NOMO-1 (cell line): ENCODE results near the gene RGS19.

Source experiments
- DNase-seq, 2 experiments: peaks; one replicate each; lab custom pipeline; 2025; ENCODE audit not compliant: unreplicated experiment in 2 of 2; lab: John Stamatoyannopoulos, UW

The RGS19 gene

DNA sequence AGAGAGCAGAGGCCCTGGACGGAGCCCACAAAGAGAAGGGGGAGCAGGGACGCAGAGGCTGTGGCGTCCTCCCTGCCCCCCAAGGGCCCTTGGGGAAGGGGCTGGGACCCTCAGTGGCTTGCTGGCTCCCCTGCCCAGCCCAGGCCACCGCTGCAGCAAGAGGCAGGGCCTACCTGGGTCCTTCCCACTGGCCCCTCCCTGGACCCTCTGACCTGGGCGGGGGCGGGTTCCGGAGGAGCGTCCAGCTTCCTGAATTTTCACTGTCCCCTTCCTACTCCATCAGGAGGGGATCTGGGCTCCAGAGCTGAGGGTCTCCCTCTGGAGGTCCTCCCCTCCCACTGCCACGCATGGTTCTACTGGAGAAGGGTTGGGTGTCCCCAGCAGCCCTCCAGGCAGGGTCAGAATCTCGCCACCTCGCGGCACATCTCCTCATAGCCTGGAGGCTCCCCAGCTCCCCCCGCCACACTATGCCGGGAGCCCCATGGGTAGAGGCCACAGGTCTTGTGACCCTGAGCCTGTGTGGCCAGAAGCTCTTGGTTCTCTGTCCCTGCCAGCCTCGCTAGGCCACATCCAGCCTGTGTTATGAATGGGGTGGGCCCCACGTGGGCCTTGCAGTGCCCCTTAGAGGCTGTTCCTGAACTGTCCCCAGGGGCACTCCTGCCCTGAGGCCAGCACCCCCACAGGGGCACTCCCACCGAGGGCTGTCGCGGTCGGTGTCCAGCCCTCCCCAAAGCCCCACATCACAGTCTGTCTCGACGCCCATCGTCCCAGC lies 28.9 kb downstream of the RGS19 start:
- no peak for DNase-seq

DNA sequence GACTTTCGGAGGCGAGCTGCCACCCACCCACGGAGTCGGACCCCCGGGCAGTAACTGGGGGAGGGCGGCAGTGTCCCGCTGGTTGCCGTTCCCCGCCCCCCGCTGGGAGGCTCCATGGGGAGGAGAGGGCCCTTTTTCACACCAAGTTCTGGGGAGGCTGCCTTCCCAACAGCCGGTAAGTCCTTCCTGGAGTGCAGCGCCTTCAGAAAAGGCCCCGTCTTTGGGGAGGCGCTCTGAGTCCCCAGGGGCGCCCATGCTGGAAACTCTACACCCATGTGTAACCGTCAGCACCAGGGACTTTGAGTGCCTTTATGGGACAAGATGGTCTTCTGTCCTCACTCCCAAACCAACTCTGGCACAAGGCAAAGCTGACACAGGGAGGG lies 29.4 kb downstream of the RGS19 start:
- DNase-seq = no peak

DNA sequence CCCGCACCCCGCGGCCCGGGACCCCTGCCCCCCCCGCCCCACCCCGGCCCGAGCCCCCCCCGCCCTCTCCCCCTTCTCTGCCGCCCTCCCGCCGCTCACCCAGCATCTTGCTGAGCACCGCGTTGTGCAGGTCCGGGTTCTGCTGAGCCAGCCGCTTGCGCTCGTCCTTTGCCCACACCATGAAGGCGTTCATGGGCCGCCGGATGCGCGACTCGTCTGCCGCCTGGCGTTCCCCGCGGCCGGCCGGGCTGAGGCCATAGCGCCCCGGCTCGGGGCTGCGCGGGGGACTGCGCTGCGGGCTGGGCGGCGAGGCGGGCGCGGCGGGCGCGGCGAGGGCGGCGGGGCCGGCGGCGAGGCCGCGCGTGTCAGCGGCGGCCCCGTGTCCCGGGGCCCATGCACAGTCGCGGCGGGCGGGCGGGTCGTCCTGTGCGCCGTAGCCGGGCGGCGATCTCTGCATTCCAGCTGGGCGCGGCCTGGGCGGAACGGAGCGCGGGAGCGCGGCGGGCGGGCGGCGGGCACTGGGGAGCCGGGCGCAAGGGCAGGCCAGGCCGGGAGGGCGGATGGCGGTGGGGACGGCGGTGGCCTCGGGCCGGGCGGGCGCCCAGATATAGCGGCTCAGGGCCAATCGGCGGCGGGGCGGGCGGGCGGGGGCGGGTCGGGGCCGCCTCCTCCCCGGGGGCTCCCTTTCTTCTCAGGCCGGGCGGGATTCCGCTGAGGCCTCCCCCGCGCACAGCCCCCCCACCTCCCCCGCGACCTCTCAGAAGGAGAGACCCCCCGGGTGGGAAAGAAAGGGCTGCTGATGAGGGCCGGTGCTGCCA lies 30.0 kb downstream of the RGS19 start, which contains the start of gene SOX18:
TSS of gene SOX18 (minus strand) at position 580 of the 818 bp plus-strand sequence. CDS start at position 457, 123 bp downstream.
- DNase-seq = peak; percentile 32 to 34

DNA sequence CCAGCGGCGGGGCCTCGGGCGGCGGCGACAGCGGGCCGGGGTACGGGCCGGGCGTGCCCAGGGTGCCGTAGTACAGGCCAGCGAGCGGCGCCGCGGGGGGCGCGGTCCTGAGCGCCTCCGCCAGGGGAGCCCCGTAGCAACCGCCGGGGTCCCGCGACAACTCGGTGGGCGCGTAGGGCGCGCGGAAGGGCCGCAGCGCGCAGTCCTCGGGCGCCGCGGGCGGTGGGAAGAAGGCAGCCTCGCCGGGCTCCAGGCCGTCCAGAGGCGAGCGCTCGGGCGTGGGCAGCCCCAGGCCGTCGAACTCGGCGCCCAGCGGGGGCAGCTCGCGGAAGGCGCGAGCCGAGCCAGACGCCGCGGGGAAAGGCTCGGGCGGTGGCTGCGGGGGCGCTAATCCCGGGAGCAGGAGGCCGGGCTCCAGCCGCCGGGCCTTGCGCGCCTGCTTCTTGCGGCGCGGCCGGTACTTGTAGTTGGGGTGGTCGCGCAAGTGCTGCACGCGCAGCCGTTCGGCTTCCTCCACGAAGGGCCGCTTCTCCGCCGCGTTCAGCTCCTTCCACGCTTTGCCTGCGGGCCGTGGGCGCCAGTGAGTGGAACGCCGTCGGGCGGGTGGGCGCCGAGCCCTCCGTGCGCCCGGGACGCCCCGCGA lies 30.8 kb downstream of the RGS19 start:
- no peak for DNase-seq

DNA sequence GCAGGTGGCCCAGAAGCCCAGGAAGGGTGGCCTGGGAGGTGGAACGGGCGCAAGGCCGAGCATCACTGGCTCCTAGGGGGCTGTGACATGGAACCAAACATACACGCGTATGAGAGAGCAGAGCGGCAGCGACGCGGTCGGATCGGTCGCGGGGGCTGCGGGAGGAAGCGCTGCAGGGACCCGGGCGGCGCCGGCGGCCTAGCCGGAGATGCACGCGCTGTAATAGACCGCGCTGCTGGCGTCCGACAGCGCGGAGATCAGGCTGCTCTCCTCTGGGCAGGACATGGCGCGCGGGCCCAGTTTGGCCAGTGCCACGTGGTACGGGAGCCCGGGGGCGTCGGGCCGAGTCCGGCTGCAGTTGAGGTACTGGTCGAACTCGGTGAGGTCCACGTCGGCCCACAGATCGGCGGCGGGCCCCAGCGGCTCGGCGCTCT lies 31.3 kb downstream of the RGS19 start:
- no peak for DNase-seq

DNA sequence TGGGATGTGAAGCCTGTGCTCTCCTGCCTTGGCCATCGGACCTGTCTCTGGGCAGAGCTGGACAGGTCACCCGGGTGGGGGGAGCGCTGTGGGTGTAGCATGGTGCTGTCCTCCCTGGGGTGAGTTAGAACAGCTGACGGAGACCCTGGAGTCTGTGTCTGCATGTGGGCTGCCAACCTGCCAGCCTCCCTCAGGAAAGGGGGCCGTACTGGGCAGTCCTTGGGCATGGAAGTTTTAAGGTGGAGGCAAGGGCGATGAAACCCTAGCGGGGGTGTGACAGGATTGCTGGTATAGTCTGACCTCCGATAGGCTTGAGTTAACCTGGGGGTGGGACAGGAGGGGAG lies 32.3 kb downstream of the RGS19 start:
- no peak for DNase-seq

DNA sequence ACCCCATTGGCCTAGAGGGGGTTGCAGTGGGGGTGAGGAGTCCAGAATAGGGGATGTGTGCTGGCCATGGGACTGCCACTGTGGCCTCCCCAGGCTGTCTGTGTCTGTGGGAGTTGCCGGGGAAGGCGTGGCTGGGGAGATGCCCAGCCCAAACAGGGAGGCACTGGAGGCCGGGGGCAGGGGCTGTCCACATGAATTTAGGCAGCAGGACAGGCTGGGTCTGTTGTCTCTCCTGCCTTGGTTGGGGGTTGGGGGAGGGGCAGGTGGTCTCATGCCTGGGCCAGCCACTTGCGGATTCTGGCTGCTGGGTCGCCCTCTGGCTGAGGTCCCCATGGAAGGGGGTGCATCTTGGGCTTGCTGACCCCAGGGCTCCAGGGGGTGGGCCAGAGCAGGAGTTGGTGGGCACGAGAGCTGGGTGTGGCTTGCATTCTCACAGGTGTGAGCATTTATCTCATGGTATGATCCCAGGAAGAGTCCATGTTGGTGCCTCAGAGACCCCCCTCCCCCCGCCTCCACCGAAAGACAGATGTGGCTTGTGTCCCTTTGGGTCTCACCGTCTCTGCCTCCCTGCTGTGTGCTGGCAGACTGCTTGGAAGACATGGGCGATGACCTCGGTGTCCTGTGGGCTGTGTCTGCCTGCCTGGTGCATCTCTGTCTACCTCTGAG lies 33.8 kb downstream of the RGS19 start:
- no peak for DNase-seq

DNA sequence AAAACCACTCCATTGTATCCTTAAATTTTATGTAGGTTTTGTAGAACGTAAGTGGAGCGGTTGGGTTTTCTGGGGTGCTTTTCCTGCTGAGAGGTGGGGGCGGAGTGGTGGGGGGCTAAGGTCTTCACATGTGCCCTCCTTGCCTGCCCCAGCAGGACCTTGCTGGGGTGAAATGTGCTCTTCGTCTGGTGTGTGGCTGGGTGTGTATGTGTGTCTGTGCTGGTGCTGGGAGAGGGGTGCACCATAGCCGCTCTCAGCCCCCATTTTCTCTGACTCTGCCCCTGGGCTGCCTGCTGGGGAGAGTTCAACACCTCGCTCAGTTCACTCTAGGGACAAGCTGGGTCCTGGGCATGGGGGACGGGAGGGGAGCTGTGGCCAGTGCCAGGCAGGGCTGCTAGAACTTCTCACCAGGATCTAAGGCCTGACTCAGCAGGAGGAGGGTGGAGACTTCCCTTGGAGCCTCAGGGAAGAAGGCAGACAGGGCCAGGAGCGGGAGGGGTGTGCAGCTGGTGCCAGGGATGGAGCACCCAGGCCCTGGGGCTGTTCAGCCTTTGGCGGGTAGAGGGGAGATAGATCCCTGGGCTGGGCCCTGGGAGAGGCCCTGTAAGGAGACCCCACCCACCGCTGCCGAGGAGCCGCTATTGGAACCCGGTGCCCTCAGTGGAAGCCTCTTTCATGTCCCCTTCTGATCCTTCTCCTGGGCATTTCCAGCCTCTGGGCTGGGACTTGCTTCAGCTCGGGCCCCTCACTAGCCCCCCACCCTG lies 34.7 kb downstream of the RGS19 start:
- no peak for DNase-seq

DNA sequence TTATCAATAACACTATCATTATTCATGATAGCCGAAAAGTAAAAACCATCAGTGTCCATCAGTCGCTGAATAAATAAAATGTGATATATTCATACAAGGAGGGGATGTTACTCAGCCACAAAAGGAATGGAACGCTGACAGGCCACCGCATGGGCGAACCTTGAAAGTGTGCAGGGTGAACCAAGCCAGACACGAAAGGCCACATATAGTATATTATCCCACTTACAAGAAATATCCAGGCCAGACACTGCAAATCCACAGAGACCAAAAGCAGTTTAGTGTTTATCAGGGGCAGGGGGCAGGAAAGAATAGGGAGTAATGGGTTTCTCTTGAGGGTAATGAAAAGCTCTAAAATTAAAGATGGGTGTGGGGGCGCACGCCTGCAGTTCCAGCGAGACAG lies 35.5 kb downstream of the RGS19 start:
- no peak for DNase-seq

DNA sequence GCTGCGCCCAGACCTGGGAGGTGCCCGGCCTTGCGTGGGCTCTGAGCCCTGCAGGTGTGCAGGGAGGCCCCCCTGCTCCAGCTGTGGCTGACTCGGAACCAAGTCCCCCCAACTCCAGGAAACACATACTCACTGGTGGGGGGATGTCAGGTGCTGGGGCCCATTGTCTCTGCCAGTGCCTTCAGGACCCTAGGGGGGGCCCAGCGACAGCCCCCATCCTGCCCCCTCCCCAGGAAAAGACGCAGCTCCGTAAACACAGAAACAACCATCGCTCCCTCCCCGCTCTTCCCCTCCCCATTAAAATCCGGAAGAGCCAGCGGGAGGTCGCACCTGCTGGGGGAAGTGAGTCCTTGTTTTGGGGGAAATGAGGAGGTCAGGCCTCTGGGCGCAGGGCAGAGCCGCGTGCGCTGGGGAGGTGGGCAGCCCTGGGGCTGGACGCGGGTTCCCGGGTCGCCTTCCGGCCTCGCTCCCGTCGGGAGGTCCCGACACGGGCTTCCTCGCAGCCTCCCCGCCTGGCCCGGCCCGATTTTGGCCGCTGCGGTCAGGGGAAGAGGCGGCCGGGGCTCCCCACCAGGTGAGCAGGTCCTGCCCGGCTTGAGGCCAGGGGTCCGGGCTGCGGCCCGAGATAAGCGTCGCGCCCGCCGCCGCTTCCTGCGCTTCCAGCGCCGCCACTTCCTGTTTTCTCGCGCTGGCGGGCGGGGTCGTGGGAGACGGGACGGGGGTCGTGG lies 37.1 kb downstream of the RGS19 start:
- DNase-seq = peak; percentile 18 to 39

DNA sequence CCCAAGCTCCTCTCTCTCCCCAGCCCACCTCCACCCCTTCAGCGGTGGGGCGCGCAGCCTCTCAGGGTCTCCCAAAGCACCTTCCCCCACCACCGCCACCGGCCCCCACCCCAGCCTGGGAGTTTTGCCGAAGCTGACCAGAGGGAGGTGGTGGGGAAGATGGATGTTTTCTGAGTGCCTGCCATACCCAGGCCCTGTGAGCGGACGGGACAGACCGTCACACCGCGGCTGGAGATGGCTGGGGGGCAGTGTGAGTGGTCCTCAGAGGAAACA lies 37.6 kb downstream of the RGS19 start:
- no peak for DNase-seq

DNA sequence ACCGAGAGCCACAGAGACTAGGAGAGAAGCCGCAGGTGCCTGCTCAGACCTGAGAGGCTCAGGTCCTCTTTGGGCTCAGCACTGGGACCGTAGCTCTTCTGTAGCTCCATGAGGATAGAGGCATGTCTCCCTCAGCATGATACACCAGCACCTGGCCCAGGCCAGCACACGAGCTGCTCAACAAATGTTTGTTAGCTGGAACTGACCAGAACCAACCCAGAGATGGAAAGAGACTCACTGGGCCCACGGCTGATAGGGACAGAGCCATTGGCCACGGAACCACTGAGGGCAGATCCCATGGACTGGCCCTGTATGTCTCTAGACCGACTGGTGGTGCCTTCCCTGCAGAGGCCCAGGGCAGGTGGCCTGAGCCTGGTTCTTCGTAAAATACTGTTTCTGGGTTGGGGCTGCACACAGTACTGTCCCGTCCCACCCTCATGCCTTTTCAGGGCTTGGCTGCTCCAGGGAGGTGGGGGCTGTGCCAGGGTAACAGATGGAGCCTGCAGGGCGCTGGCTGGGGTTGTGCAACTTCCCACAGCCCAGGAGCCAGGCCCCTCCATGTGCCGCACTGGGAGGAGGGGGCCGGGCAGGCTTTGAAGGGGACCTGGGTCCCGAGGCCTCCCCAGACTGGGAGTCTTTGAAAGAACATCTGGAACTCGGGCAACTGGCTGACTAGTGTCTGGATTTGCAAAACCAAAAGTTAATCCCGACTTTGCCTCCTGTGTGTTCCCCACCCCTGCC lies 38.1 kb downstream of the RGS19 start:
- peak in 1 of 2 experiments; percentile 11 for DNase-seq

DNA sequence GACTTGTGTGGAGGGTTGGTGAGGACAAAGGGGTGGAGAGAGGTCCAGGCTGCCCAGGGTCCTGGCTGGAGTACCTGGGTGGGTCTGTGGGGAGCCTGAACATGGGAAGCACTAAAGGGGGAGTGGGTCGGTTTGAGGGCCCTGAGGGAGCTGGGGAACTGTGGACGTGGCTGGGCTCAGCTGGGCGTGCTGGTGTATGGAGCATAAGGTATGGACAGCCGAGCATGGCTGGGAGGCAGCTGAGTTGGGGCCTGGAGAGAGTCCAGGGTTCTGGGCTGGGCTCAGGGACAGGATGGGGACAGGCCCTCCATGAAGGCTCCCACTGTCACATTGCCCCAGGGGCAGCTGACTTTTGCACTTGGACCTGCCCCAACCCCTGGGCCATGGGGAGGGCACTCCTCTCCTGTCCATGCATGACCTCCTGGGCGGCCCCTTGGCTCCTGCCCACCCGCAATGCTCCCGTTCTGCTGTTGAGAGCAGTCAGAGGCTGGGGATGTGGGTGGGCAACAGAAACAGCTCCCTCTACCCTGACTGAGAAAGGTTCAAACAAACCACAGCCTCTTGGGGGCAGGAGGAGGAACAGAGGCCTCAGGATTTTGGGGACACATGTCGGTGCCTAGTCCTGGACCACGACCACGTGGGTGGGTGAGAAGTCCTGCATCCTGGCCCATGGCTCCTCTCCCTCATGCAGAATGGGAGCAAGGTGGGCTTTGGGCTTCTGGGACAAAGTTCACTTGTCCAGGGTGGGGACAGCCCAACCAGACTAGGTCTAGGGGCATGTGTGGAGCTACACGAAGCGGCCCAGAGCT lies 38.9 kb downstream of the RGS19 start:
- no peak for DNase-seq

DNA sequence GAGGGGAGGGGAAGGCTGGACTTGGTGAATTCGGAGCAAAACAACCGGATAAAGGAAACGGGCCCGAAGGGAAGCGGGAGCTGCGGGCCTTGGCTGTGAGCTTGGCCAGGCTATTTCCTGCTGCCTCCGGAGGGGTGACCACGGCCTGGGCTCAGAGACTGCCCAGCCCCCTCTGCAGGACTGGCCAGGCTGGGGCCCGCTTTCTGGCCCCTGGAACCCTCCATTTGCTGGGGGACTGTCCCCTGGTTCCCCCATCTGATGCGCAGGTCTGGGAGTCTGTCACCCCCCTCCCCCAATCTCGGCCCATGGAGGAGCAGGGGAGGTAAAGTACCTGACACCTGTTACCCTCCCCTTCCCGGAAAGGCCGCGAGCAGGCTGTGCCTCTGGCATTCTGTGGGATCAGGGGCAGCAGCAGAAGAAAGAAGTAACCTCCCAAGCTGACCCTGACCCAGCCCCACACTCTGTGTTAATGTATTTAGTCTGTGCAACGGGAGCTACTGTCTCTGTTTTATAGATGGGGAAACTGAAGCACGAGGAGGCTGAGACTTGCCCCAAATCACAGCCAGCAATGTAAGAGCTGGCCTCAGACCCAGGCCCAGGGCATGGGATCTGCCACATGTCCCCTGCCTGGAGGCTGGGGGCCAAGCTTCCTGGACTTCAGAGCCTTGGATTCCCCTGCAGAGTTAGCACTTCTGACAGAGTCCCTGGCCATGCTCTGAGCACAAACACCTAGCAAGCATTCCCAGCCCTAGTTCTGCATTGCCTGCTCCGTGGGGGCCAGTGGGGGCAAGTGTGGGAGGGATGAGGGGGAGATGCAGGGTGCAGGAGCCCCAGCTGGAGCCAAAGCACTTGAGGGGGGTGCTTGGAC lies 39.8 kb downstream of the RGS19 start:
- no peak for DNase-seq

DNA sequence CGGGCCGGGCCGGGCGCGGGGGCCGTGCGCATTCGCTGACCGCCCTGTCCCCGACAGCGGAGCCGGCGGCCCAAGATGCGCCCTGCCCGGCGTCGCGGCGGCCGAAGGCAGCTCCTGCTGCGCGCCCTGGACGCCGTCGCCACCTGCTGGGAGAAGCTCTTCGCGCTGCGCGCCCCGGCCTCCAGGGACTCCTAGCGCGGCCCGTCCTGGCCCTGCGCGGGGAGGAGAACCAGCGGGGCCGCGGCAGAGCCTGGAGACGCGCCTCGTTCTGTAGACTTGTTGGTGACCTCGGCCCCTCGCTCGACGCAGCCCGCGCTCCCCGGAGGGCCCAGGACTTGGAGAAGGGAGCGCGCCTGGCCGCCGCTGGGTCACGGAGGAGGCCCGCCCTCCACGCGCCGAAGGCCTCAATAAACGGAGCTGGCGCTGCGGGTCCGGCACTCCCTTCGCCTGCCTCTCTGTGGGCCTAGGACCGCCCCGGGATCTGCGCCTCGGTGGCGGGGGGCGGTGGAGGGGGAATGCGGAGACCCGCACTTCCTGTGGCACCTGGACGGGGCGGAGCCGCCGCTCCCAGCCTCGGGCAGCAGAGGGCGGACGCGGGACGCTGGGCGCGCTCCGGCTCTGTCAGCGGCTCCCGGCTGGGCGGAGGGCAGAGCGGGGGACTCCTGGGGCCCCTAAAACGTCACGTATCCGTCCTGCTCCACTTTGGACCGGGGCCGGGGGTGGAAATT lies 40.6 kb downstream of the RGS19 start:
- peak; percentile 63 to 75 for DNase-seq

DNA sequence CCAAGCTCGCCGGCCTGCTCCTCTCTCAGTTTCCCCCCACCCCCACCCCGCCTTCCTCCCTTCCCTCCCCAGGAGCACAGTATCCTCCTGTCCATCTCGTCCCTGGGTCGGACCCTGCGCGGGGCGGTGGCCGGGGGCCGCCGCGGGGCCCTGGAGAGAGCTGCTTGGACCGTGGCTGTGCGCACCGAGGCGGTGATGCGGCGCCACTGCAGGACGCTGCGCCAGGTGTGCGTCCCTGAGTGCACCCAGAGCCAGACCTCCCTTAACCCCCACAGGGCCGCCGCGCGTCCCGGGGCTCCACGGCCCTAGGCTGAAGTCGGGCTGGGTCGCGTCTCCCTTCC lies 41.1 kb downstream of the RGS19 start:
- no peak for DNase-seq
